ENCODE results near the gene CHORDC1. TPM values are rescaled to one million over a fixed set of nuclear protein-coding genes. Genes with fewer than 3 reads are reported as not detected.

Gene CHORDC1
- 15.1 TPM for total RNA-seq

DNA sequence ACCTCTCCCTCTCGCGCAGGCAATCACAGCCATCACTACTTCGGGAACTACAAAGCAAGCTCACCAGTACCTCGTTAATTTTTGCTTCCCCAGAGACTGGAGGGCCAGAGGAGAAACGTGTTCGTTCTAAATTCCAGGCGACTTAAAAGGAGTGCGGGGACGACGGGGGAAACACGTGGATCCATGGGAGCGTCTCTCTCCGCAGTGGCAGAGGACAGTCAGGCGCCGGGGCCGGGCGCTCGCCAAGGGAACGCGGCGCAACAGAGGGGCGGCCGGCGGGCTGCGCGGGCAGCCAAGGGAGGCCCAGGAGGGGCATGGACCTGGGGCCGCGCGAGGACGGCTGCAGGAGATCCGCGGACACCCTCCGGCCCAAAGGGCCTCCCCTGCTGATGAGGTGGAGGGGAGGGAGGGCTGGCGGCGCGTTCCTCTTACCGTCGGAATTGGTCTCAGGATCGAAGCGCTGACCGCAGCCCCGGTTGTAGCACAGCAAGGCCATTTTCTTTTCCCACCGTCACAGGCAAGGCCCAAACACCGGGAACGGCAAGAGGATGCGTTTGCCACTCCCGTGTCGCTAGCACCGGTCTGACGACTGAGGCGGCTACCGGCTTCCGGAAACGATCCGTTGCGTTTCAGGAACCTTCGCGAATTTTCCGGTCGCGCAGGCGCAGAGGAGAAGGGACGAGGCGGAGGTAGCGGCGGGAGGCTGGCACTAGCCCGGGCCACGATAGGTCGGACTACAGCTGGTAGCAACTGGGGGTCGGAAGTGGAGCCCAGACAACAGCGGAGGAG is at the start of gene CHORDC1:
CHORDC1 (minus strand) TSS at position 591 of the 789 bp plus-strand sequence; CDS start at position 496, 95 bp downstream.
- intact Hi-C loops (cut with DNase I): no loop called here
- Histone ChIP-seq H3K4me3 (peak within 1 kb of the TSS; percentile 81 to 96), H3K27ac (peak within 1 kb of the TSS; percentile 91 to 95), H3K9me3 (no peaks in the 10 kb centered on the region), H3K36me3 (no peaks in the 10 kb centered on the region), H3K4me1 (peaks cover 3 to 11% of the 10 kb centered on the region in 2 donors), H3K27me3 (no peaks in the 10 kb centered on the region)
- peak; percentile 61 to 92 for DNase-seq (ENCODE audit: low spot score in 2 of 2)
- TF ChIP-seq, protein P1, sequence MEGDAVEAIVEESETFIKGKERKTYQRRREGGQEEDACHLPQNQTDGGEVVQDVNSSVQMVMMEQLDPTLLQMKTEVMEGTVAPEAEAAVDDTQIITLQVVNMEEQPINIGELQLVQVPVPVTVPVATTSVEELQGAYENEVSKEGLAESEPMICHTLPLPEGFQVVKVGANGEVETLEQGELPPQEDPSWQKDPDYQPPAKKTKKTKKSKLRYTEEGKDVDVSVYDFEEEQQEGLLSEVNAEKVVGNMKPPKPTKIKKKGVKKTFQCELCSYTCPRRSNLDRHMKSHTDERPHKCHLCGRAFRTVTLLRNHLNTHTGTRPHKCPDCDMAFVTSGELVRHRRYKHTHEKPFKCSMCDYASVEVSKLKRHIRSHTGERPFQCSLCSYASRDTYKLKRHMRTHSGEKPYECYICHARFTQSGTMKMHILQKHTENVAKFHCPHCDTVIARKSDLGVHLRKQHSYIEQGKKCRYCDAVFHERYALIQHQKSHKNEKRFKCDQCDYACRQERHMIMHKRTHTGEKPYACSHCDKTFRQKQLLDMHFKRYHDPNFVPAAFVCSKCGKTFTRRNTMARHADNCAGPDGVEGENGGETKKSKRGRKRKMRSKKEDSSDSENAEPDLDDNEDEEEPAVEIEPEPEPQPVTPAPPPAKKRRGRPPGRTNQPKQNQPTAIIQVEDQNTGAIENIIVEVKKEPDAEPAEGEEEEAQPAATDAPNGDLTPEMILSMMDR (IDR thresholded peaks at IDR 0.05): no peak

GRCh38 chr11:90257158-90257525 is 34.3 kb upstream of the CHORDC1 start:
- Histone ChIP-seq H3K4me3 (no peak overlapping the region), H3K27me3 (no peaks in the 10 kb centered on the region), H3K36me3 (no peaks in the 10 kb centered on the region), H3K27ac (no peak overlapping the region), H3K4me1 (no peaks in the 10 kb centered on the region), H3K9me3 (no peaks in the 10 kb centered on the region)
- TF ChIP-seq, protein P1 (IDR thresholded peaks at IDR 0.05): no peak
- DNase-seq (ENCODE audit: low spot score in 2 of 2): no peak
- intact Hi-C loops (cut with DNase I): no loop called here

GRCh38 chr11:90256404-90257157 is 33.7 kb upstream of the CHORDC1 start:
- TF ChIP-seq, protein P1 (IDR thresholded peaks at IDR 0.05): no peak
- Histone ChIP-seq H3K27ac (no peak overlapping the region), H3K9me3 (no peaks in the 10 kb centered on the region), H3K4me1 (no peaks in the 10 kb centered on the region), H3K27me3 (no peaks in the 10 kb centered on the region), H3K4me3 (no peak overlapping the region), H3K36me3 (no peaks in the 10 kb centered on the region)
- no peak for DNase-seq (ENCODE audit: low spot score in 2 of 2)
- intact Hi-C loops (cut with DNase I): no loop called here

GRCh38 chr11:90254065-90254464 is 31.2 kb upstream of the CHORDC1 start:
- Histone ChIP-seq H3K4me3 (no peak overlapping the region), H3K27me3 (no peaks in the 10 kb centered on the region), H3K9me3 (no peaks in the 10 kb centered on the region), H3K36me3 (no peaks in the 10 kb centered on the region), H3K4me1 (no peaks in the 10 kb centered on the region), H3K27ac (no peak overlapping the region)
- intact Hi-C loops (cut with DNase I): no loop called here
- DNase-seq (ENCODE audit: low spot score in 2 of 2): no peak
- TF ChIP-seq, protein P1 (IDR thresholded peaks at IDR 0.05): no peak

GRCh38 chr11:90252053-90252452 is 29.2 kb upstream of the CHORDC1 start:
- no peaks in the 10 kb centered on the region for H3K27me3 ChIP-seq
- DNase-seq (ENCODE audit: low spot score in 2 of 2): no peak
- H3K4me1 ChIP-seq: no peaks in the 10 kb centered on the region
- H3K27ac ChIP-seq: no peak overlapping the region
- intact Hi-C loops (cut with DNase I): no loop called here
- H3K36me3 ChIP-seq: no peaks in the 10 kb centered on the region
- H3K4me3 ChIP-seq: no peak overlapping the region
- no peaks in the 10 kb centered on the region for H3K9me3 ChIP-seq
- TF ChIP-seq, protein P1 (IDR thresholded peaks at IDR 0.05): no peak
